SK-N-SH (cell line): ENCODE data around the gene RREB1. TPM values are rescaled to one million over a fixed set of nuclear protein-coding genes. Genes with fewer than 3 reads are reported as not detected.

ENCODE experiments used
- CTCF ChIA-PET: fragments of 300-600, 350-600 bp; formaldehyde crosslinking; extraction: SDS; loops from one replicate; lab custom pipeline; 2021; lab: Yijun Ruan, JAX
- POLR2A ChIA-PET: fragments of 350-600 bp; sonication (Branson Sonifier 250); formaldehyde crosslinking; extraction: SDS; loops from one replicate; lab custom pipeline; 2020; ENCODE audit warnings: antibody characterized with exemption, inconsistent platforms; lab: Yijun Ruan, JAX
- DNase-seq: peaks from one replicate; pipeline ENCODE4 v3.0.0; 2012
- H2AFZ ChIP-seq: fragments of 200-600 bp; sonication (generic); 2 replicates; pipeline ENCODE4 v1.8.1; 2016; ENCODE audit warnings: antibody characterized with exemption, mild to moderate bottlenecking, low read depth
- H3F3A ChIP-seq: fragments of 200-600 bp; sonication (generic); replicated peaks from 2 replicates; pipeline ENCODE3; 2016; ENCODE audit warnings: antibody characterized with exemption, mild to moderate bottlenecking; ENCODE audit not compliant: insufficient read depth
- H3K27ac ChIP-seq, 2 experiments: fragments of 200-500 bp in 1 of 2; fragments of 200-600 bp in 1 of 2; sonication (Bioruptor generic) in 1 of 2; sonication (generic), shearing (Covaris generic) in 1 of 2; 2 replicates each; pipeline versions ENCODE4 v1.5.1 to v1.6.1; 2014 to 2016; ENCODE audit warnings: low read depth in 2 of 2, inconsistent platforms in 1 of 2, low read length in 1 of 2, mild to moderate bottlenecking in 1 of 2, mixed read lengths in 1 of 2
- H3K27me3 ChIP-seq: fragments of 200-600 bp; sonication (generic), shearing (Covaris generic); 2 replicates; pipeline ENCODE4 v1.6.1; 2016; ENCODE audit warnings: mixed run types; ENCODE audit not compliant: insufficient read depth
- H3K36me3 ChIP-seq, 2 experiments: fragments of 200-500 bp in 1 of 2; fragments of 200-600 bp in 1 of 2; sonication (Bioruptor generic) in 1 of 2; sonication (generic) in 1 of 2; replicated peaks in 1 of 2; 2 replicates each; pipeline versions ENCODE3 to v1.5.1; 2014 to 2016; ENCODE audit warnings: low read length in 1 of 2, mild to moderate bottlenecking in 1 of 2; ENCODE audit not compliant: insufficient read depth in 2 of 2, control insufficient read depth in 1 of 2
- H3K4me1 ChIP-seq, 2 experiments: fragments of 200-500 bp in 1 of 2; fragments of 200-600 bp in 1 of 2; sonication (Bioruptor generic) in 1 of 2; sonication (generic), shearing (Covaris generic) in 1 of 2; 2 replicates each; pipeline versions ENCODE4 v1.5.1 to v1.6.1; 2014 to 2016; ENCODE audit warnings: low read depth in 1 of 2, low read length in 1 of 2, mixed run types in 1 of 2; ENCODE audit not compliant: insufficient read depth in 2 of 2, control insufficient read depth in 1 of 2
- H3K4me2 ChIP-seq: fragments of 200-600 bp; sonication (generic), shearing (Covaris generic); 2 replicates; pipeline ENCODE4 v1.6.1; 2017; ENCODE audit warnings: mixed run types
- H3K4me3 ChIP-seq, 2 experiments: fragments of 200-500 bp in 1 of 2; fragments of 200-600 bp in 1 of 2; sonication (Bioruptor generic) in 1 of 2; sonication (generic), shearing (Covaris generic) in 1 of 2; 2 replicates each; pipeline versions ENCODE4 v1.5.1 to v1.8.1; 2014 to 2016; ENCODE audit warnings: low read depth in 2 of 2, inconsistent platforms in 1 of 2, low read length in 1 of 2, mild to moderate bottlenecking in 1 of 2, mixed read lengths in 1 of 2, moderate library complexity in 1 of 2
- H3K79me2 ChIP-seq: fragments of 200-600 bp; sonication (generic); 2 replicates; pipeline ENCODE4 v1.8.1; 2017; ENCODE audit warnings: mild to moderate bottlenecking; ENCODE audit not compliant: insufficient read depth
- H3K9ac ChIP-seq: fragments of 200-600 bp; sonication (generic); 2 replicates; pipeline ENCODE4 v1.6.1; 2017; ENCODE audit warnings: mixed run types
- H3K9me2 ChIP-seq: fragments of 200-600 bp; sonication (generic); 2 replicates; pipeline ENCODE4 v1.6.1; 2017; ENCODE audit warnings: mixed run types
- H3K9me3 ChIP-seq: fragments of 200-600 bp; sonication (generic); 2 replicates; pipeline ENCODE4 v1.6.1; 2017; ENCODE audit warnings: mixed run types, mild to moderate bottlenecking, moderate library complexity
- H4K20me1 ChIP-seq: fragments of 200-600 bp; sonication (generic); 2 replicates; pipeline ENCODE4 v1.6.1; 2017; ENCODE audit warnings: mild to moderate bottlenecking, mixed run types; ENCODE audit not compliant: insufficient read depth
- CTCF ChIP-seq: fragments of 200-600 bp; sonication (generic); IDR thresholded peaks from 2 replicates; pipeline ENCODE4 v1.6.1; 2017; ENCODE audit warnings: antibody characterized with exemption, mild to moderate bottlenecking, moderate library complexity
- EP300 ChIP-seq, 2 experiments: IDR thresholded peaks; 2 replicates each; pipeline versions ENCODE4 v1.4.0 to v1.6.1; 2012; ENCODE audit warnings: borderline replicate concordance in 1 of 2, low read depth in 1 of 2, low read length in 1 of 2
- EZH2phosphoT487 ChIP-seq: fragments of 200-600 bp; sonication (generic); IDR thresholded peaks from 2 replicates; pipeline ENCODE4 v1.6.1; 2017; ENCODE audit warnings: low read depth, mixed run types, mild to moderate bottlenecking, antibody characterized with exemption, moderate library complexity, borderline replicate concordance
- GABPA ChIP-seq: IDR thresholded peaks from 2 replicates; pipeline ENCODE4 v1.4.0; 2012; ENCODE audit warnings: low read depth, mild to moderate bottlenecking
- MAX ChIP-seq: IDR thresholded peaks from 2 replicates; pipeline ENCODE4 v1.4.0; 2012; ENCODE audit warnings: low read depth
- MEF2A ChIP-seq: IDR thresholded peaks from 2 replicates; pipeline ENCODE4 v1.4.0; 2012; ENCODE audit warnings: low read depth, borderline replicate concordance
- MXI1 ChIP-seq: IDR thresholded peaks from 2 replicates; pipeline ENCODE4 v1.6.1; 2012; ENCODE audit warnings: mild to moderate bottlenecking, low read depth, low read length, improper control_type of control experiment
- NFIC ChIP-seq: IDR thresholded peaks from 2 replicates; pipeline ENCODE4 v1.4.0; 2012; ENCODE audit warnings: borderline replicate concordance
- NRF1 ChIP-seq: IDR thresholded peaks from 2 replicates; pipeline ENCODE4 v1.6.1; 2012; ENCODE audit warnings: low read depth, mild to moderate bottlenecking, low read length
- RFX5 ChIP-seq: IDR thresholded peaks from 2 replicates; pipeline ENCODE4 v1.6.1; 2012; ENCODE audit warnings: mild to moderate bottlenecking, improper control_type of control experiment, low read length
- RXRA ChIP-seq: IDR thresholded peaks from 2 replicates; pipeline ENCODE4 v1.4.0; 2012; ENCODE audit warnings: low read depth, mild to moderate bottlenecking, borderline replicate concordance
- SMC3 ChIP-seq: IDR thresholded peaks from 2 replicates; pipeline ENCODE4 v1.6.1; 2012; ENCODE audit warnings: low read depth, low read length, improper control_type of control experiment
- TAF1 ChIP-seq: IDR thresholded peaks from 2 replicates; pipeline ENCODE4 v1.6.1; 2012; ENCODE audit warnings: low read depth, mild to moderate bottlenecking, low read length, moderate library complexity, borderline replicate concordance
- TCF12 ChIP-seq: IDR thresholded peaks from 2 replicates; pipeline ENCODE4 v1.4.0; 2012
- USF2 ChIP-seq: fragments of 150-350 bp; IDR thresholded peaks from 2 replicates; pipeline ENCODE4 v1.6.1; 2017; ENCODE audit warnings: antibody characterized with exemption, low read length, low read depth, borderline replicate concordance
- YY1 ChIP-seq: IDR thresholded peaks from 2 replicates; pipeline ENCODE4 v1.4.0; 2012; ENCODE audit warnings: low read depth, mild to moderate bottlenecking
- ZBTB33 ChIP-seq: IDR thresholded peaks from 2 replicates; pipeline ENCODE4 v1.4.0; 2012; ENCODE audit warnings: low read depth, borderline replicate concordance
- WGBS: methylation state at CpG from one replicate; pipeline ENCODE4 v1.1.6; 2017; ENCODE audit warnings: low lambda C conversion rate; 5-methylcytosine and 5-hydroxymethylcytosine counted together
- polyA plus RNA-seq, 3 experiments: library from polyadenylated mRNA; depleted of rRNA; stranded (reverse); fragments of >200 nt; gene quantifications; 2 replicates each; pipeline ENCODE4 v1.2.3, GENCODE V29; 2012

RREB1 gene
- polyA plus RNA-seq, 1 of the 3 experiments (the other 2 are of a cell fraction) = 2.0 TPM

GRCh38 chr6:7270320-7271204 is 162.8 kb downstream of the RREB1 start:
- 84% methylated on average over 16 of the region's 16 CpGs for WGBS
- POLR2A ChIA-PET = no interaction called here
- Histone ChIP-seq H3K9ac (no peak overlapping the region), H3K9me3 (no peaks in the 10 kb centered on the region), H3K27me3 (no peaks in the 10 kb centered on the region), H3K4me1 (peaks cover 6 to 12% of the 10 kb centered on the region in 2 experiments; a peak in 2 of 4 replicates), H3F3A (no peaks in the 10 kb centered on the region), H3K79me2 (no peaks in the 10 kb centered on the region), H3K9me2 (no peaks in the 10 kb centered on the region), H3K27ac (no peak overlapping the region), H2AFZ (no peak overlapping the region), H3K36me3 (no peaks in the 10 kb centered on the region)
- DNase-seq = no peak
- TF ChIP-seq EP300 (IDR thresholded peaks at IDR 0.05; ENCODE audit: borderline replicate concordance in 1 of 2, low read depth in 1 of 2, low read length in 1 of 2) (no peak), TCF12 (no peak), MXI1 (no peak), RFX5 (no peak), TAF1 (no peak), MEF2A (no peak), USF2 (no peak), ZBTB33 (no peak), SMC3 (no peak), CTCF (no peak), YY1 (no peak)
- TF ChIP-seq, all 33 proteins: peak for 0
- Histone ChIP-seq H3K4me2 (no peak overlapping the region), H3K4me3 (no peak overlapping the region), H4K20me1 (no peaks in the 10 kb centered on the region)
- CTCF ChIA-PET = no interaction called here

GRCh38 chr6:7271205-7271534 is 163.4 kb downstream of the RREB1 start:
- no peak overlapping the region for H2AFZ ChIP-seq
- TF ChIP-seq MAX = no peak
- no peak for TF ChIP-seq GABPA
- no peak for TF ChIP-seq YY1
- TF ChIP-seq EP300 (IDR thresholded peaks at IDR 0.05; ENCODE audit: borderline replicate concordance in 1 of 2, low read depth in 1 of 2, low read length in 1 of 2) = no peak
- no peak for TF ChIP-seq NRF1
- no peak for TF ChIP-seq RXRA
- no peak for TF ChIP-seq SMC3
- no peak for TF ChIP-seq NFIC
- no peak for TF ChIP-seq EZH2phosphoT487
- TF ChIP-seq ZBTB33 = no peak
- no peak for TF ChIP-seq RFX5
- no peak for TF ChIP-seq TAF1
- TF ChIP-seq MEF2A = no peak
- TF ChIP-seq, all 33 proteins: peak for 0
- Histone ChIP-seq H3K4me3 (no peak overlapping the region), H3K79me2 (no peaks in the 10 kb centered on the region), H3K9ac (no peak overlapping the region), H3K9me2 (no peaks in the 10 kb centered on the region), H3K4me1 (peaks cover 6 to 12% of the 10 kb centered on the region in 2 experiments; a peak in 2 of 4 replicates), H3K36me3 (no peaks in the 10 kb centered on the region), H3K27ac (no peak overlapping the region), H4K20me1 (no peaks in the 10 kb centered on the region), H3F3A (no peaks in the 10 kb centered on the region), H3K4me2 (no peak overlapping the region), H3K9me3 (no peaks in the 10 kb centered on the region), H3K27me3 (no peaks in the 10 kb centered on the region)
- ChIA-PET POLR2A (no interaction called here), CTCF (no interaction called here)
- 93% methylated on average over 11 of the region's 11 CpGs for WGBS
- no peak for DNase-seq
